Activated naive CD8-positive, alpha-beta T cell treated with anti-CD3 and anti-CD28 coated beads, Interleukin-2, amount 10 ng/mL, durations not matched to agents 7 days and 5 days (primary cell): ENCODE measurements around the gene RACGAP1. TPM values are rescaled to one million over a fixed set of nuclear protein-coding genes. Genes with fewer than 3 reads are reported as not detected.

Experiments used
- ATAC-seq: fragments of 150-1000 bp; cut with Tn5 transposase; one replicate; pipeline ENCODE4 v1.10.0; 2021; ENCODE audit warnings: low read depth, moderate library complexity
- POLR2A ChIA-PET: fragments of 350-600 bp; sonication (Branson Sonifier 250); formaldehyde crosslinking; loops from one replicate; lab custom pipeline; 2021; ENCODE audit warnings: antibody characterized with exemption; lab: Charles Lee
- DNase-seq: peaks from one replicate; pipeline ENCODE4 v3.0.0; 2021
- H3K27ac Mint-ChIP-seq: one replicate; pipeline ENCODE4 v1.8.0; 2022; ENCODE audit warnings: mild to moderate bottlenecking, mixed read lengths
- H3K27me3 Mint-ChIP-seq: one replicate; pipeline ENCODE4 v1.8.0; 2022; ENCODE audit warnings: mild to moderate bottlenecking, moderate library complexity, mixed read lengths
- H3K36me3 Mint-ChIP-seq: one replicate; pipeline ENCODE4 v1.8.0; 2021; ENCODE audit warnings: mild to moderate bottlenecking, mixed read lengths
- H3K4me1 Mint-ChIP-seq: one replicate; pipeline ENCODE4 v1.8.0; 2021; ENCODE audit warnings: mixed read lengths
- H3K4me3 Mint-ChIP-seq: one replicate; pipeline ENCODE4 v1.8.0; 2022; ENCODE audit warnings: mild to moderate bottlenecking, moderate library complexity, mixed read lengths
- H3K9me3 Mint-ChIP-seq: one replicate; pipeline ENCODE4 v1.8.0; 2021; ENCODE audit warnings: mixed read lengths
- total RNA-seq, 2 experiments: library from RNA; stranded (reverse); gene quantifications; one replicate each; pipeline ENCODE4 v1.2.3, GENCODE V29; 2021

RACGAP1 gene, protein sequence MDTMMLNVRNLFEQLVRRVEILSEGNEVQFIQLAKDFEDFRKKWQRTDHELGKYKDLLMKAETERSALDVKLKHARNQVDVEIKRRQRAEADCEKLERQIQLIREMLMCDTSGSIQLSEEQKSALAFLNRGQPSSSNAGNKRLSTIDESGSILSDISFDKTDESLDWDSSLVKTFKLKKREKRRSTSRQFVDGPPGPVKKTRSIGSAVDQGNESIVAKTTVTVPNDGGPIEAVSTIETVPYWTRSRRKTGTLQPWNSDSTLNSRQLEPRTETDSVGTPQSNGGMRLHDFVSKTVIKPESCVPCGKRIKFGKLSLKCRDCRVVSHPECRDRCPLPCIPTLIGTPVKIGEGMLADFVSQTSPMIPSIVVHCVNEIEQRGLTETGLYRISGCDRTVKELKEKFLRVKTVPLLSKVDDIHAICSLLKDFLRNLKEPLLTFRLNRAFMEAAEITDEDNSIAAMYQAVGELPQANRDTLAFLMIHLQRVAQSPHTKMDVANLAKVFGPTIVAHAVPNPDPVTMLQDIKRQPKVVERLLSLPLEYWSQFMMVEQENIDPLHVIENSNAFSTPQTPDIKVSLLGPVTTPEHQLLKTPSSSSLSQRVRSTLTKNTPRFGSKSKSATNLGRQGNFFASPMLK
- total RNA-seq, result 100 to 1,000 TPM; 132 to 135 TPM

DNA sequence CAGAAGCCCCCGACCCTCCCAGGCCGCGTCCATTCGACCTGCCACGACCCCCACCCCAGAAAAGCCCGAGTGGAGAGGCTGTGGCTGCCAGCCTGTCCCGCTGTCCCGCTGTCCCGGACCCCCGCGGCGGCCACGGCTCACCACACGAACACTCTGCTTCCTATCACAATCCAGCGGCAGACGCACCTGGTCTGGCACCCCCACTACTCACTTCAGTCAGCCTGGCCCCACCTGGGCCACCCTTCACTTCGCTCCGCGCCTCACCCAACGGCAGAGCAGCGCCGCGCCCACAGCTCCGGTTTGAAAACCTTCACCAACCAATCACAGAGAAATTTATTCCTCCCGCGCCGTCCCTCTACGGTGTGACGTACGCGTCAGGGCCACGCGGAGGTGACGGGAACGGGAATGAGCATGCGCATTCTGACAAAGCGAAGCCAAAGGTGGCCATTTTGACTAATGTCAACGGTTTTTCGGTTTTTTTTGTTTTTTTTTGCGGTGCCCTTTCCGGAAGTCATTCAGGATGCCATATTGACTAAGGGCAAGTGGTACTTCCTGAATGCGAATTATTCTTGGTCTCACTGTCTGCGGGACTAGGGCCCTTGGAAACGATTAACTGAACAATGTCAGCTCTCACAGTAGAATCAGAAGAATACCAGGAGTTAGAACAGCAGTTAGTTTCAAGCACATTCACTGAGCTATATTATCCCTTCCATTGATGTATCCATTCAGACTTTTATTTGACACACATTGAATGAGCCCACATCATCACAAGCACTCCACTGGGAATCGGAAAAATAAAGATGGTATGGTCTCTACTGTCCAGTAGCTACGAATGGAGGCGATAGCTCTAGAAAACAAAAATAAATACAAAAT lies at the start of gene RACGAP1:
RACGAP1 (minus strand) TSS at position 308 of the 873 bp plus-strand sequence. CDS start 8,779 bp downstream, outside the sequence.
- peaks cover 19% of the 10 kb centered on the region for H3K36me3 Mint-ChIP-seq

DNA sequence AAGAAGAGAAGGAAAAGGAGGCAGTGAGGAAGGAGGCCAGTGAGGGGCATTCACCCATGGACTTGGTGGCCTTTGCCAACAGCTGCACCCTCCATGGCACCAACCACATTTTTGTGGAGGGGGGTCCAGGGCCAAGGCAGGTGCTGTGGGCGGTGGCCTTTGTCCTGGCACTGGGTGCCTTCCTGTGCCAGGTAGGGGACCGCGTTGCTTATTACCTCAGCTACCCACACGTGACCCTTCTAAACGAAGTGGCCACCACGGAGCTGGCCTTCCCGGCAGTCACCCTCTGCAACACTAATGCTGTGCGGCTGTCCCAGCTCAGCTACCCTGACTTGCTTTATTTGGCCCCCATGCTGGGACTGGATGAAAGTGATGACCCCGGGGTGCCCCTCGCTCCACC lies 48.4 kb upstream of the RACGAP1 start:
- POLR2A ChIA-PET, result no interaction called here
- Mint-ChIP-seq H3K27ac (no peak overlapping the region), H3K27me3 (no peaks in the 10 kb centered on the region)

More for the DNA sequence above, at the start of gene RACGAP1:
- DNase-seq, result peak; percentile 90
- POLR2A ChIA-PET, result interaction anchor here (0.9 to 2.1 kb wide), 15 partner anchors 12 to 702 kb away, joined by 3 to 17 read pairs (median 4); partner anchors contain the start of genes CERS5, COX14, TMBIM6 and TROAP
- Mint-ChIP-seq H3K27me3 (no peaks in the 10 kb centered on the region), H3K9me3 (peaks cover 1% of the 10 kb centered on the region), H3K4me3 (peak within 1 kb of the TSS; percentile 100), H3K27ac (peak within 1 kb of the TSS; percentile 97), H3K4me1 (peaks cover 32% of the 10 kb centered on the region)
- ATAC-seq, result peak; percentile 98

DNA sequence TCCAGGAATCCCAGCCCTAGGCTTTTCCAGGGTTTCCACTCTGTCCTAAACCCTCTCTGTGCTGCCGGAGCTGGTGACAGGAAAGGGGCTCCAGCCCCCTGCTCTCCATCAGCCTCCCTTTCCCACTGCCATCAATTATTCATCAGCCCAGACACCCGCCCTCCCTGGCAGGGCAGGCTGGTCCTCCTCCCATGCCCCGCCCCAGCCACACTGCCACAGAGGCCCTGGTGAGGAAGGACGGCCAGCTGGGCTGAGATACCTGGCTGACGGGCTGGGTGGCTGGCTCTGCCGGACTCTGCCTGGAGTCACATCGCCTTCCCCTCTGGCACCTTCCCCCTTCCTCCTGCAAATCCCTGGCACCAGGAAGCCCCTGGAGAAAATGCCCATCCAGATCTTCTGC lies 47.9 kb upstream of the RACGAP1 start:
- H3K9me3 Mint-ChIP-seq, result no peaks in the 10 kb centered on the region
- peaks cover 9% of the 10 kb centered on the region for H3K36me3 Mint-ChIP-seq
- H3K27ac Mint-ChIP-seq, result no peak overlapping the region
- peaks cover 12% of the 10 kb centered on the region for H3K4me1 Mint-ChIP-seq
- H3K27me3 Mint-ChIP-seq, result no peaks in the 10 kb centered on the region
- no peak for ATAC-seq
- POLR2A ChIA-PET, result no interaction called here
- no peak for DNase-seq
- no peak overlapping the region for H3K4me3 Mint-ChIP-seq

More for the DNA sequence above, 48.4 kb upstream of the RACGAP1 start:
- ATAC-seq (no peak), DNase-seq (no peak)
- Mint-ChIP-seq H3K9me3 (no peaks in the 10 kb centered on the region), H3K36me3 (peaks cover 9% of the 10 kb centered on the region), H3K4me3 (no peak overlapping the region), H3K4me1 (peaks cover 12% of the 10 kb centered on the region)

DNA sequence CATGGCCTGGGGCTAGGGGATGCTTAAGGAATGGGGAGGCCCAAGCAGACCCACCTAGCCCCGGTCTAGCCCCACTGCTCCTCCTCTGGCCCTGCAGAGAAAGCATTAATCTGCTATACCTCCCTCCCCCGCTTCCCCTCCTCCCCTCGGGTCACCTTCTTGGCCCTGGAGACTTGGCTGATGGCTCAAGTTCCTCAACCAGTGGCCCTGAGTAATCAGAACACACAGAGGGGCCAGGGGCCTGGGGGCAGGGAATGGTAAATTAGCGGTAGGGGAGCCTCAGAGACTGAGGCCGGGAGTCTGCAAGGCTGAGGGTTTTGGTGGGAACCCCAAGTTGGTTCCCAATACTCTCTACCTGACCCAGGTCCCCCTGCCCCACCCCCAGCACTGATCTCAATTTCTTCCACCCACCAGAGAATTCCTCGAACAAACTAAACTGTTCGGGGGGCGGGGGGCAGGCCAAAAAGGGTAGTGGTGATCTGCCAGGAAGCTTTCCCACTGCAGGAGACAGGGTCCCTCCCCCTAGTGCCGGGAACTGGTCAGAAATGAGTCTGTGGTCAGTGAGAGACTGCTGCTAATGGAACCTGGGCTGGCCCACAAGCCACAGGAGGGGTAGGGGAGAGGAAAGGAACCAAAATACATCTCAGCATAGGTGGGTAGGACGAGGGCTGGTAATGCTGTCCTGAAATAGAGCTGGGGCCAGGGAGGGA lies 47.1 kb upstream of the RACGAP1 start:
- no peak for DNase-seq
- H3K4me3 Mint-ChIP-seq, result no peak overlapping the region
- ATAC-seq, result no peak
- H3K27ac Mint-ChIP-seq, result no peak overlapping the region
- H3K4me1 Mint-ChIP-seq, result peaks cover 12% of the 10 kb centered on the region
- H3K9me3 Mint-ChIP-seq, result no peaks in the 10 kb centered on the region
- POLR2A ChIA-PET, result no interaction called here
- no peaks in the 10 kb centered on the region for H3K27me3 Mint-ChIP-seq
- H3K36me3 Mint-ChIP-seq, result peaks cover 7% of the 10 kb centered on the region

DNA sequence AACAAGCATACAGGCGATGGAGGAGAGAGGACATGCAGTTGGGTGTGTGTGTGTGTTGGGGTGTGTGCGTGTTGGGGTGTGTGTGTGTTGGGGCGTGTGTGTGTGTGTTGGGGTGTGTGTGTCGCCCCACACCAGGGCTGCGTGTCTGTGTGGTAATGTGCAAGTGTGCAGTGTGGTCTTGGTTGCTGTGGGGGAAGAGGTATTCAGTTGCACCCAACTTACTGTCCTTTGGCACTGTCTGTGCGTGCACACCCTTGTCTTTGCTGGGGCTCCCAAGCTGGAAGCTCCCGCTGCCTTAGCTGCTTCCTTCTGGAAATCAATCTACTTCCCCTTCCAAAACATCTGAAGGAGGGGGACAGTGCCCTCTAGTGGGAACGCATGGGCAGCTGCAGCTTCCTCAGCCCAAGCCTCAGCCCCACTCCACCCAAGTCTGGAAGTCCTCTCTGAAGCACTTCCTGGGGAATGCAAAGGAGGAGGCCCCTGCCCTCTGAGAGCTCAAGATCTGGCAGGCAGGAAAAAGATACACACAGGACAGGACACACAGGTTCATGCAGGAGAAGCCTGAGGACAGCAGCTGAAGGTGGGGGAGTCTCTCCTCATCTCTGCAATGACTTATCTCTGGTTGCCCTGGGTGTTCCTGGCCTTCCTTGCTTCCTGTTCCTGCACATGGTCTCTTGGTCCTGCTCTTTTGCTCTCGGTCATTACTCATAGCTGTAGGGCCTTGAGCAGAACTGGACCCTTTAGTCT lies 45.2 kb upstream of the RACGAP1 start:
- no peak overlapping the region for H3K4me3 Mint-ChIP-seq
- no peaks in the 10 kb centered on the region for H3K9me3 Mint-ChIP-seq
- H3K4me1 Mint-ChIP-seq, result peaks cover 12% of the 10 kb centered on the region
- H3K27ac Mint-ChIP-seq, result peak overlapping the region; percentile 21
- H3K27me3 Mint-ChIP-seq, result no peaks in the 10 kb centered on the region
- peak; percentile 68 for DNase-seq
- POLR2A ChIA-PET, result interaction anchor here (0.7 to 1.9 kb wide), 3 partner anchors 9 to 14 kb away, joined by 3 to 6 read pairs (median 4); no protein-coding TSS in a partner anchor
- peaks cover 7% of the 10 kb centered on the region for H3K36me3 Mint-ChIP-seq
- peak; percentile 53 for ATAC-seq

DNA sequence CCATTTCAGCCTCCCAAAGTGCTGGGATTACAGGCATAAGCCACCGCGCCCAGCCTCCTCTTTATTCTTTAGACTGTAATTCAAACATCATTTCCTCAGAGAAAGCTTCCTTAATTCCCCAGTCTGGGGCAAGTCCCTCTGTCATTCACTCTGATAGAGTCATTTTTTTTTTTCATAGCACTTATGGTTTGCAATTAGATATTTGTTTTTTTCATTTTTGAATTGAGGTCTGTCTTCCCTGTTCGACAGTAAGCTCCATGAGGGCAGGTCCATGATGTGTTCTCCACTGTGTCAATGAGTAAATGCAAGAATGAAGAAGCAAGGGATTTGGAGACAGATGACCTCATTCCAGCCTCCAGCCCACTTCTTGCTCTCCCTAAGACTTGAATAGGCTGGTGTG lies 44.2 kb upstream of the RACGAP1 start:
- no peaks in the 10 kb centered on the region for H3K9me3 Mint-ChIP-seq
- H3K36me3 Mint-ChIP-seq, result peaks cover 8% of the 10 kb centered on the region
- no peak overlapping the region for H3K4me3 Mint-ChIP-seq
- peaks cover 12% of the 10 kb centered on the region for H3K4me1 Mint-ChIP-seq
- ATAC-seq, result no peak
- no peak overlapping the region for H3K27ac Mint-ChIP-seq
- POLR2A ChIA-PET, result no interaction called here
- H3K27me3 Mint-ChIP-seq, result no peaks in the 10 kb centered on the region
- no peak for DNase-seq

DNA sequence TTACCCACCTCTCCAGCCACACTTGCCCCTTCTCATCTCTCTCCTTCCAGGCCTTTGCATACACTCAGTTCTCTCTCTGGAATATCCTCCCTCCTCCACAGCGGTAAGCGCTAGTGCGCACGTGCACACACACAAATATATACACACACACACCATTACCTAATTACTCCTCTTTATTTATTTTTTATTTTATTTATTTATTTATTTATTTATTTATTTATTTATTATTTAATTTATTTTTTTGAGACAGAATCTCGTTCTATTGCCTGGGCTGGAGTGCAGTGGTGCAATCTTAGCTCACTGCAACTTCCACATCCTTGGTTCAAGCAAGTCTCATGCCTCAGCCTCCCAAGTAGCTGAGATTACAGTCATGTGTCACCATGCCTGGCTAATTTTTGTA lies 43.8 kb upstream of the RACGAP1 start:
- H3K27me3 Mint-ChIP-seq, result no peaks in the 10 kb centered on the region
- peaks cover 12% of the 10 kb centered on the region for H3K4me1 Mint-ChIP-seq
- DNase-seq, result no peak
- no peak overlapping the region for H3K4me3 Mint-ChIP-seq
- no peaks in the 10 kb centered on the region for H3K9me3 Mint-ChIP-seq
- POLR2A ChIA-PET, result no interaction called here
- H3K27ac Mint-ChIP-seq, result no peak overlapping the region
- ATAC-seq, result no peak
- peaks cover 9% of the 10 kb centered on the region for H3K36me3 Mint-ChIP-seq

DNA sequence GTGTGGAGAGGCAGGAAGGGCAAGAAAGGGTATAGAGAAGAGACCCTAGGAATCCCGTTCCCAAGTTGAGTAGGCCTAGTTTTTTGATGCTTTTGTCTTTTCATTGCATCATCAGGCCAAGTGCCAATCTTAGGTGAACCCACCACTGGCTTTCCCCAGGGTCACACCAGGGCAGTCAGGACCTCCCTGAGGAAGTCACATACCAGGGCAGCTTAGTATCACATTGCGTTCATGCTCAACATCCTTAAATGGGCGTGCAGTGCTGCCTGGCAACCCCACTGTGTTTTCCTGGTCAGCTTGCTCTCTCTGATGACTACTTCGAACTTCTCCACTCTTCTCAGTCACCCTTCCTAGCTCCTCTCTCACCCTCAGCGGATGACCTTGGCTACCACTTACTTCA lies 41.1 kb upstream of the RACGAP1 start:
- H3K27me3 Mint-ChIP-seq, result no peaks in the 10 kb centered on the region
- POLR2A ChIA-PET, result interaction anchor here (0.6 to 1.4 kb wide), 2 partner anchors 41 to 247 kb away, joined by 3 read pairs; partner anchors contain the start of gene RACGAP1
- H3K9me3 Mint-ChIP-seq, result no peaks in the 10 kb centered on the region
- no peak overlapping the region for H3K27ac Mint-ChIP-seq
- no peak overlapping the region for H3K4me3 Mint-ChIP-seq
- peaks cover 20% of the 10 kb centered on the region for H3K36me3 Mint-ChIP-seq
- H3K4me1 Mint-ChIP-seq, result peaks cover 26% of the 10 kb centered on the region
- no peak for DNase-seq
- no peak for ATAC-seq

DNA sequence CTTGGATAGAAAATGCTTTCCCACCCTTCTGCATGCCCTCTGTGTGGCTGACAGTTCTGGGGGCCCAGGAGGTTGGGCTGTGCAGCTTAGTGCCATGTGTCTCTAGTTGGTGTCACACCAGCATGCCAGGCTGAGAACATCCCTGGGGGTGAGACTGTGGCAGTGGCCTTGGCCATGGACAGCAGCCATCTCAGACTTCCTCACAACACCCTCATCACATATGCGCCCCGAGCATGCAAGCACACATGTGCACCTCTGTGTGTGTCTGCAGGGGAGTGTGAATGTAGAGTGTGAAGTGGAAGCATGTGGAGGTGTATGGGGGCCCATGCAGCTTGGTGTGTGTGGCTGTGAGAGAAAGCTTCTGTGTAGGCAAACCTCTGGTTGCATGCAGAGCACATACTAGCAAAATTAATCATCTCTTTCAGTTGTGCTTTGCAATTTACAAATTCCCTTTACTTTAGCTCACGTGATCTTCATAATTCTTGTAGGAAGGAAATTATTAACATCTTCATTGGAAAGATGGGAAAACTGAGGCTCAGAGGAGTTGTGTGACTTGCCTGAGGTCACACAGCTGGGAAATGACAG lies 40.5 kb upstream of the RACGAP1 start:
- ATAC-seq (no peak), DNase-seq (no peak)
- no peak overlapping the region for H3K27ac Mint-ChIP-seq
- H3K4me1 Mint-ChIP-seq, result peaks cover 30% of the 10 kb centered on the region
- H3K36me3 Mint-ChIP-seq, result peaks cover 25% of the 10 kb centered on the region
- H3K9me3 Mint-ChIP-seq, result no peaks in the 10 kb centered on the region
- no peak overlapping the region for H3K4me3 Mint-ChIP-seq
- POLR2A ChIA-PET, result interaction anchor here (1.4 kb wide), 1 partner anchor 40 kb away, joined by 3 read pairs; the partner anchor contains the start of gene RACGAP1
- no peaks in the 10 kb centered on the region for H3K27me3 Mint-ChIP-seq

DNA sequence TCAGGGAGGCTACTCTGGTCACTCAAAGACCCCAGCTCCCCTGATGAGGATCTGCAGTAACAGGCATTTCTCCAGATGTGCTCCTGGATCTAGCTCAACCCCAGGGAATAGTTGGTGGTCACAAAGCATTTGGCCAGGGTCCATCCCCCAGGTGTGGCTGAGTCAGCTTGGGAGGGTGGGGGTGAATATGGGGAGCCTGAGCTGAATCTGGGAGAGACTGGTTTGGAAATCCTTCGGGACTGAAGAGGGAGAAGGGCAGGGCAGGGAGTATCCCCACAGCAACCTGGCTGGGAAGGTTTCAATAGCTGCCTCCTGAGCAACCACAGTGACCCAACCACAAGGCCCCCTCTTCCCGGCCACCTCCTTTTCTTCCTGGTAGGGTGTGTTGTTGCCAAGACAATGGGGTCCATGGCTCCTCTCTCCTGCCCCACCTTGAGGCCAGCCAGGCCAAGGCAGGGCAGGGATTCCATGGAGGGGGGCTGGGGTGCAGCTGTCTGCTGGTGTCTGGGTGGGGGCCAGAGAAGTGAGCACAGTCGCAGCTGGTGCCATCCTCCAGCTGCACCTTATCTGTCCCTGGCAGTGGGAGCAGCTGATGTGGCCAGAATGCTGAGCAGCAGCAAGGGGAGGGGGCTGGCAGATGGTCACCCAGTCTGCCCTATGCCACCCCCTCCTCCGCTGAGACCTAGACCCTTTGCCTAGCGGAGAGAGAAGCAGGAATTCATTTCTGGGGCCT lies 37.6 kb upstream of the RACGAP1 start:
- Mint-ChIP-seq H3K4me1 (peaks cover 46% of the 10 kb centered on the region), H3K4me3 (no peak overlapping the region), H3K36me3 (peaks cover 18% of the 10 kb centered on the region), H3K27me3 (no peaks in the 10 kb centered on the region), H3K9me3 (no peaks in the 10 kb centered on the region), H3K27ac (no peak overlapping the region)
- no peak for ATAC-seq
- no peak for DNase-seq
- POLR2A ChIA-PET, result no interaction called here

DNA sequence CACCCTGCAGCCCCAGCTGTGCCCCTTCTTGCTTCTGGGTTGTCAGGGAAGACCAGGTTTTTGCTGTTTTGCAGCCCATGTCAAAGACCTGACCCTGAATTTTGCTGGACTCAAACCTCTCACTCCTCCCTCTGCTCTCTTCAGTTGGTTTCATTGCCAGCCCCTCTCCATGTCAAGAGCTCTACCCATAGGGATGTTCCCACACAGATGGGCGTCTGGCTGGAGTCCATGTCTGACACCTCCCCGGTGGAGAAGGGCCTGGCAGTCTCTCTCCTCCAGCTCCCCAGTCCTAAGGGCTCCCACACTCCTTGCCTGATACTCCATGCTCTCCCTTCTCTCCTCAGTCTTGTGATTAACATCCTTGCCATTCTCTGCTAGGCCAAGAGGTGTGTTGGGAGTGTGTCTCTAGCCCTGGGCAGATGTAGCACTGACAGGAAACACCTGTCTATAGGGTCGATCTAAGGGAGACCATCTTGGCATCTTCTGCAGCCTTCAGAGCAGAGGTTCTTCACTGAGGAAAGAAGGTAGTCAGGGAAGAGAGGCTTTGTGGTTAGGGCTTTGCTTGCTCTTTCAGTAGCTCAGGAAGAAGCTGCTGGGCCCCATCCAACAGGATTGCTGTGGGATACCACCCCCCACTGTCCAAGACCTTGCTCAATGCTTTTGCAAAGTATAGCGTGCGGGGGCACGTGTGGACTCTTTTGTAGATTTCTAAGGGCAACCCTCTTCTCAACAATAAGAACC lies 36.8 kb upstream of the RACGAP1 start:
- DNase-seq, result no peak
- POLR2A ChIA-PET, result no interaction called here
- peak overlapping the region; percentile 2 for H3K4me3 Mint-ChIP-seq
- H3K27me3 Mint-ChIP-seq, result peaks cover under 1% of the 10 kb centered on the region
- peaks cover 47% of the 10 kb centered on the region for H3K4me1 Mint-ChIP-seq
- no peak for ATAC-seq
- H3K9me3 Mint-ChIP-seq, result no peaks in the 10 kb centered on the region
- peaks cover 18% of the 10 kb centered on the region for H3K36me3 Mint-ChIP-seq
- H3K27ac Mint-ChIP-seq, result peak overlapping the region; percentile 8
